Endodermal cell (in vitro differentiated cells): ENCODE measurements around the gene KCNA5. TPM values are rescaled to one million over a fixed set of nuclear protein-coding genes. Genes with fewer than 3 reads are reported as not detected.

Source experiments
- DNase-seq: peaks from one replicate; pipeline ENCODE4 v3.0.0-alpha.2; 2017
- H3K27ac ChIP-seq: 2 replicates; pipeline ENCODE4 v1.5.1; 2013; ENCODE audit warnings: mild to moderate bottlenecking, low read depth, low read length, moderate library complexity
- H3K27me3 ChIP-seq: 2 replicates; pipeline ENCODE4 v1.6.1; 2013; ENCODE audit warnings: mild to moderate bottlenecking, low read length, moderate library complexity; ENCODE audit not compliant: insufficient read depth, control insufficient read depth, poor library complexity, severe bottlenecking
- H3K36me3 ChIP-seq: 2 replicates; pipeline ENCODE4 v1.7.0; 2013; ENCODE audit warnings: mild to moderate bottlenecking, low read length, moderate library complexity; ENCODE audit not compliant: control insufficient read depth, insufficient read depth
- H3K4me1 ChIP-seq: one replicate; pipeline ENCODE4 v1.7.0; 2013; ENCODE audit warnings: low read length; ENCODE audit not compliant: control insufficient read depth, insufficient read depth
- H3K4me3 ChIP-seq: 2 replicates; pipeline ENCODE4 v1.5.1; 2013; ENCODE audit warnings: mild to moderate bottlenecking, low read length, moderate library complexity
- H3K9ac ChIP-seq: 2 replicates; pipeline ENCODE4 v1.6.1; 2013; ENCODE audit warnings: mild to moderate bottlenecking, low read length, moderate library complexity; ENCODE audit not compliant: poor library complexity, severe bottlenecking; ENCODE audit errors: extremely low read depth
- H3K9me3 ChIP-seq: 2 replicates; pipeline ENCODE4 v1.6.1; 2013; ENCODE audit warnings: mild to moderate bottlenecking, low read length, moderate library complexity; ENCODE audit not compliant: control insufficient read depth
- H3K27ac Mint-ChIP-seq: 2 replicates; pipeline ENCODE4 v1.8.0; 2020; ENCODE audit warnings: mixed read lengths
- H3K27me3 Mint-ChIP-seq: 2 replicates; pipeline ENCODE4 v1.8.0; 2021; ENCODE audit warnings: mild to moderate bottlenecking, mixed read lengths; ENCODE audit not compliant: insufficient read depth
- H3K36me3 Mint-ChIP-seq: 2 replicates; pipeline ENCODE4 v1.8.0; 2020; ENCODE audit warnings: low read depth, mixed read lengths
- H3K4me1 Mint-ChIP-seq: 2 replicates; pipeline ENCODE4 v1.8.0; 2020; ENCODE audit warnings: mixed read lengths
- H3K4me3 Mint-ChIP-seq: 2 replicates; pipeline ENCODE4 v1.8.0; 2020; ENCODE audit warnings: mild to moderate bottlenecking, moderate library complexity, mixed read lengths
- H3K9me3 Mint-ChIP-seq: 2 replicates; pipeline ENCODE4 v1.8.0; 2020; ENCODE audit warnings: mild to moderate bottlenecking, mixed read lengths
- WGBS, 2 experiments: methylation state at CpG; one replicate each; pipeline versions ENCODE4 v1.1.5 to v1.1.7; 2013; ENCODE audit warnings: missing lambda C conversion rate in 2 of 2, mixed read lengths in 1 of 2; ENCODE audit not compliant: insufficient coverage in 1 of 2, insufficient read length in 1 of 2; 5-methylcytosine and 5-hydroxymethylcytosine counted together
- total RNA-seq, 2 donors: library from RNA; stranded (reverse); fragmentation: NEBNext Ultra II Directional in 1 of 2; extraction: Animal tissue kit (Norgen Biotek cat#: 25700) in 1 of 2; gene quantifications; 2 replicates in 1 of 2; 3 replicates in 1 of 2; pipeline ENCODE4 v1.2.1, GENCODE V29; 2021
- TF ChIP-seq, protein P1 (sequence below): fragments of 200-600 bp; sonication (generic); conservative IDR thresholded peaks from 2 replicates; pipeline ENCODE4 v1.5.0; 2021; ENCODE audit warnings: antibody characterized with exemption, mild to moderate bottlenecking

KCNA5 gene
- total RNA-seq, 2 donors from 2014 or later, result not detected

DNA sequence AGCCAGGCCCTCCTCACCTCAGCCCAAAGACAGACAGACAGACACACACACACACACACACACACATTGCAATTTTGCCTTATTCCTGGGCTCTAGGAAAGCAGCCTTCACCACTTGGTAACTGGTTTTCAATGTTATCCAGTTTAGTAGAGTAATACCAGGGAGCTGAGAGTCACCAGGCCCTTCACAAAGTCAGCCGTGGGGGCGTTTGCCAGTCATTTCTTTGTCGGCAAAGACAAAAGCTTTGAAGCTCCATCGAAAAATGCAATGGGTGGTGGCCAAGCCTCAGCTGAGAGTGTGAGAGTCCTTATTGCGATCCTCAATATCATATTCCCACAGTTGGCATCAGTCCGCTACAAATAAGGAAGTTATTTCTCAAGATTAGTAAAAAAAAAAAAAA lies 8.1 kb upstream of the KCNA5 start:
- Mint-ChIP-seq H3K4me1 (peaks cover 8% of the 10 kb centered on the region), H3K27me3 (peaks cover 39% of the 10 kb centered on the region), H3K27ac (no peak overlapping the region), H3K9me3 (peaks cover 3% of the 10 kb centered on the region), H3K4me3 (no peak overlapping the region), H3K36me3 (no peaks in the 10 kb centered on the region)
- H3K9me3 ChIP-seq, result no peaks in the 10 kb centered on the region
- H3K4me3 ChIP-seq, result no peak overlapping the region
- H3K27ac ChIP-seq, result no peak overlapping the region
- peaks cover 19% of the 10 kb centered on the region for H3K27me3 ChIP-seq
- TF ChIP-seq, protein P1, sequence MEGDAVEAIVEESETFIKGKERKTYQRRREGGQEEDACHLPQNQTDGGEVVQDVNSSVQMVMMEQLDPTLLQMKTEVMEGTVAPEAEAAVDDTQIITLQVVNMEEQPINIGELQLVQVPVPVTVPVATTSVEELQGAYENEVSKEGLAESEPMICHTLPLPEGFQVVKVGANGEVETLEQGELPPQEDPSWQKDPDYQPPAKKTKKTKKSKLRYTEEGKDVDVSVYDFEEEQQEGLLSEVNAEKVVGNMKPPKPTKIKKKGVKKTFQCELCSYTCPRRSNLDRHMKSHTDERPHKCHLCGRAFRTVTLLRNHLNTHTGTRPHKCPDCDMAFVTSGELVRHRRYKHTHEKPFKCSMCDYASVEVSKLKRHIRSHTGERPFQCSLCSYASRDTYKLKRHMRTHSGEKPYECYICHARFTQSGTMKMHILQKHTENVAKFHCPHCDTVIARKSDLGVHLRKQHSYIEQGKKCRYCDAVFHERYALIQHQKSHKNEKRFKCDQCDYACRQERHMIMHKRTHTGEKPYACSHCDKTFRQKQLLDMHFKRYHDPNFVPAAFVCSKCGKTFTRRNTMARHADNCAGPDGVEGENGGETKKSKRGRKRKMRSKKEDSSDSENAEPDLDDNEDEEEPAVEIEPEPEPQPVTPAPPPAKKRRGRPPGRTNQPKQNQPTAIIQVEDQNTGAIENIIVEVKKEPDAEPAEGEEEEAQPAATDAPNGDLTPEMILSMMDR, result no peak
- no peak for DNase-seq
- no peaks in the 10 kb centered on the region for H3K4me1 ChIP-seq
- H3K36me3 ChIP-seq, result no peaks in the 10 kb centered on the region
- 79 to 85% methylated on average over 4 to 5 of the region's 6 CpGs for WGBS, 2 experiments
- no peak overlapping the region for H3K9ac ChIP-seq

DNA sequence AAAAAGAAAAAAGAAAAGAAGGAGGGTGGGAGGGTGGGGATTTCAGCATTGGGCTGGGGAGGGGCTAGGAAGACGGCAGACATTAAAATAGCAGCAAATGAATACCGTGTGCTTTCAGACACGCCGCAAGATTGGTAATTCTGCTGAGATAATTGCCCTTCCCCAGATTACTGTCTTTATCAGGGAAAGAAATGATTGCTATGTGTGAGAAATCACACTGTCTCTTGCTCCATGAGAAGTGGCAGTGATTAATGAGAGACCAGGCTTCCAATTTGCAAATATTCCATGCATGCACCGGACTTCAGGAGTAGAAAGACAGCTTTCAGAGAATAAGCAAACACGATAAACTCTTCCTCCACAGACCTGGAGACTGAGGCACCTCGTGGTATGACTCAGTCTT lies 7.6 kb upstream of the KCNA5 start:
- H3K36me3 Mint-ChIP-seq, result no peaks in the 10 kb centered on the region
- WGBS, 2 experiments, result 87 to 94% methylated on average over 7 of the region's 7 CpGs
- peaks cover 24% of the 10 kb centered on the region for H3K27me3 ChIP-seq
- no peaks in the 10 kb centered on the region for H3K9me3 ChIP-seq
- no peaks in the 10 kb centered on the region for H3K4me1 ChIP-seq
- no peak overlapping the region for H3K4me3 ChIP-seq
- TF ChIP-seq, protein P1, result no peak
- no peak overlapping the region for H3K4me3 Mint-ChIP-seq
- H3K9ac ChIP-seq, result no peak overlapping the region
- H3K27me3 Mint-ChIP-seq, result peaks cover 43% of the 10 kb centered on the region
- no peaks in the 10 kb centered on the region for H3K36me3 ChIP-seq
- peaks cover 8% of the 10 kb centered on the region for H3K4me1 Mint-ChIP-seq
- H3K9me3 Mint-ChIP-seq, result peaks cover 3% of the 10 kb centered on the region
- no peak for DNase-seq
- no peak overlapping the region for H3K27ac ChIP-seq
- H3K27ac Mint-ChIP-seq, result no peak overlapping the region

GRCh38 chr12:5037795-5038357 lies 5.8 kb upstream of the KCNA5 start:
- Histone ChIP-seq H3K36me3 (no peaks in the 10 kb centered on the region), H3K9ac (no peak overlapping the region), H3K27me3 (peaks cover 42% of the 10 kb centered on the region), H3K9me3 (no peaks in the 10 kb centered on the region), H3K4me3 (no peak overlapping the region), H3K27ac (no peak overlapping the region), H3K4me1 (no peaks in the 10 kb centered on the region)
- H3K4me1 Mint-ChIP-seq, result peaks cover 8% of the 10 kb centered on the region
- no peak overlapping the region for H3K27ac Mint-ChIP-seq
- DNase-seq, result no peak
- TF ChIP-seq, protein P1, result no peak
- no peak overlapping the region for H3K4me3 Mint-ChIP-seq
- H3K9me3 Mint-ChIP-seq, result no peaks in the 10 kb centered on the region
- WGBS, 2 experiments, result 95 to 97% methylated on average over 8 of the region's 9 CpGs
- peaks cover 59% of the 10 kb centered on the region for H3K27me3 Mint-ChIP-seq
- no peaks in the 10 kb centered on the region for H3K36me3 Mint-ChIP-seq
